GM23338 (cell line): ENCODE results near the gene HIVEP1. TPM values are rescaled to one million over a fixed set of nuclear protein-coding genes. Genes with fewer than 3 reads are reported as not detected.

ENCODE experiments used
- ATAC-seq: fragments of 200-7000 bp; cut with Tn5 transposase; 3 replicates; pipeline ENCODE4 v1.9.1; 2020
- DNase-seq: peaks from one replicate; pipeline ENCODE4 v3.0.0-alpha.2; 2015; ENCODE audit warnings: low spot score
- H2AFZ ChIP-seq: fragments of 200-600 bp; sonication (generic); 2 replicates; pipeline ENCODE4 v1.8.0; 2016; ENCODE audit warnings: antibody characterized with exemption, mild to moderate bottlenecking, moderate library complexity
- H3F3A ChIP-seq: fragments of 200-600 bp; sonication (generic); replicated peaks from 2 replicates; pipeline ENCODE4 v1.8.0; 2017; ENCODE audit warnings: antibody characterized with exemption, mixed run types, low read depth
- H3K27ac ChIP-seq: fragments of 200-600 bp; sonication (generic); 2 replicates; pipeline ENCODE4 v1.6.1; 2016; ENCODE audit warnings: low read depth
- H3K27me3 ChIP-seq: fragments of 200-600 bp; sonication (generic); 2 replicates; pipeline ENCODE4 v1.8.0; 2016; ENCODE audit warnings: mild to moderate bottlenecking, mixed run types, moderate library complexity; ENCODE audit not compliant: insufficient read depth
- H3K36me3 ChIP-seq: fragments of 200-600 bp; sonication (generic); 2 replicates; pipeline ENCODE4 v1.8.0; 2016; ENCODE audit warnings: mild to moderate bottlenecking; ENCODE audit not compliant: insufficient read depth
- H3K4me1 ChIP-seq: fragments of 200-600 bp; sonication (generic); 2 replicates; pipeline ENCODE4 v1.8.0; 2016; ENCODE audit warnings: mild to moderate bottlenecking, moderate library complexity; ENCODE audit not compliant: insufficient read depth
- H3K4me2 ChIP-seq: fragments of 200-600 bp; sonication (generic); 2 replicates; pipeline ENCODE4 v1.7.1; 2017; ENCODE audit warnings: mixed run types
- H3K4me3 ChIP-seq: fragments of 200-600 bp; sonication (generic); 2 replicates; pipeline ENCODE4 v1.6.1; 2016; ENCODE audit warnings: mixed run types
- H3K79me2 ChIP-seq: fragments of 200-600 bp; sonication (generic); replicated peaks from 2 replicates; pipeline ENCODE4 v1.8.0; 2017; ENCODE audit warnings: mild to moderate bottlenecking; ENCODE audit not compliant: insufficient read depth
- H3K9me2 ChIP-seq: fragments of 200-600 bp; sonication (generic); 2 replicates; pipeline ENCODE4 v1.8.0; 2017; ENCODE audit not compliant: insufficient read depth
- H4K20me1 ChIP-seq: fragments of 200-600 bp; sonication (generic); replicated peaks from 2 replicates; pipeline ENCODE4 v1.8.0; 2017; ENCODE audit warnings: mild to moderate bottlenecking; ENCODE audit not compliant: insufficient read depth
- H3K27ac Mint-ChIP-seq: 2 replicates; pipeline ENCODE4 v1.8.0; 2020; ENCODE audit warnings: inconsistent platforms, mild to moderate bottlenecking, moderate library complexity, mixed read lengths
- H3K27me3 Mint-ChIP-seq: 3 replicates; pipeline ENCODE4 v1.8.0; 2022; ENCODE audit warnings: low read depth, mild to moderate bottlenecking, moderate library complexity, mixed read lengths, inconsistent platforms; ENCODE audit not compliant: insufficient read depth, poor library complexity
- H3K36me3 Mint-ChIP-seq: 3 replicates; pipeline ENCODE4 v1.8.0; 2021; ENCODE audit warnings: low read depth, mild to moderate bottlenecking, inconsistent platforms, moderate library complexity, mixed read lengths
- H3K4me1 Mint-ChIP-seq: 3 replicates; pipeline ENCODE4 v1.8.0; 2020; ENCODE audit warnings: mild to moderate bottlenecking, inconsistent platforms, mixed read lengths
- H3K4me3 Mint-ChIP-seq: 3 replicates; pipeline ENCODE4 v1.8.0; 2021; ENCODE audit warnings: moderate library complexity, mild to moderate bottlenecking, inconsistent platforms, mixed read lengths
- H3K9me3 Mint-ChIP-seq: 3 replicates; pipeline ENCODE4 v1.8.0; 2020; ENCODE audit warnings: moderate library complexity, mild to moderate bottlenecking, inconsistent platforms, mixed read lengths
- CTCF ChIP-seq, 2 experiments: fragments of 200-600 bp in 1 of 2; sonication (generic) in 1 of 2; conservative IDR thresholded peaks; 2 replicates each; pipeline versions ENCODE4 v1.5.1 to v1.6.1; 2016 to 2017; ENCODE audit warnings: antibody characterized with exemption in 2 of 2, low read depth in 2 of 2, mild to moderate bottlenecking in 2 of 2, moderate library complexity in 1 of 2
- EZH2 ChIP-seq: fragments of 200-600 bp; sonication (generic); IDR thresholded peaks from one replicate; pipeline ENCODE4 v1.8.0; 2017; ENCODE audit warnings: antibody characterized with exemption, mild to moderate bottlenecking, low read depth; ENCODE audit not compliant: unreplicated experiment
- EZH2phosphoT487 ChIP-seq: fragments of 200-600 bp; sonication (generic); IDR thresholded peaks from one replicate; pipeline ENCODE4 v1.8.1; 2018; ENCODE audit warnings: antibody characterized with exemption; ENCODE audit not compliant: unreplicated experiment
- JUNB ChIP-seq: IDR thresholded peaks from one replicate; pipeline ENCODE4 v1.6.1; 2016; ENCODE audit warnings: antibody characterized with exemption; ENCODE audit not compliant: unreplicated experiment
- NANOG ChIP-seq: IDR thresholded peaks from 2 replicates; pipeline ENCODE4 v1.6.1; 2016; ENCODE audit warnings: antibody characterized with exemption, borderline replicate concordance
- POLR2AphosphoS5 ChIP-seq: IDR thresholded peaks from 2 replicates; pipeline ENCODE4 v1.6.1; 2016; ENCODE audit warnings: antibody characterized with exemption, low read depth
- REST ChIP-seq: IDR thresholded peaks from one replicate; pipeline ENCODE4 v1.6.1; 2018; ENCODE audit warnings: antibody characterized with exemption; ENCODE audit not compliant: unreplicated experiment
- STAT1 ChIP-seq: IDR thresholded peaks from one replicate; pipeline ENCODE4 v1.6.1; 2016; ENCODE audit warnings: antibody characterized with exemption; ENCODE audit not compliant: unreplicated experiment
- ZNF114 ChIP-seq: fragments of 250-450 bp; sonication (Bioruptor Pico); IDR thresholded peaks from 2 replicates; pipeline ENCODE4 v1.5.0; 2020; ENCODE audit warnings: mild to moderate bottlenecking, moderate library complexity
- polyA plus RNA-seq: library from polyadenylated mRNA; unstranded; fragments of >200 nt; fragmentation: Nextera tagmentation; extraction: Ambion mirVana; gene quantifications from 2 replicates; pipeline ENCODE4 v1.2.1, GENCODE V29; 2016
- total RNA-seq: library from RNA; depleted of rRNA; stranded (reverse); fragments of >200 nt; shearing (Covaris generic); gene quantifications from 2 replicates; pipeline ENCODE4 v1.2.3, GENCODE V29; 2014
- TF ChIP-seq, protein P1 (sequence below): IDR thresholded peaks from 2 replicates; pipeline ENCODE4 v1.6.1; 2016; ENCODE audit warnings: antibody characterized with exemption

HIVEP1 gene
- total and polyA plus RNA-seq, 2 experiments from 2014 or later: 10.1 to 21.7 TPM

DNA sequence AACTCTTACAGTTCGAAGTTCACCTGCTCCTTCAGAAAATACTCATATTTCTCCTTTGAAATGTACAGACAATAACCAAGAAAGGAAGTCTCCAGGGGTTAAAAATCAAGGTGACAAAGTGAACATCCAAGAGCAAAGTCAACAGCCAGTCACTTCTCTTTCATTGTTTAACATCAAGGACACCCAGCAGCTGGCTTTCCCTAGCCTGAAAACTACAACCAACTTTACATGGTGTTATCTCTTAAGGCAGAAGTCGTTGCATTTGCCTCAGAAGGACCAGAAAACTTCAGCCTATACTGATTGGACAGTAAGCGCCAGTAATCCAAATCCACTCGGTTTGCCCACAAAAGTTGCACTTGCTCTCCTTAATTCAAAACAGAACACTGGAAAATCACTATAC is 113.3 kb downstream of the HIVEP1 start (continued):
- TF ChIP-seq NANOG: no peak
- TF ChIP-seq EZH2: no peak
- TF ChIP-seq POLR2AphosphoS5: no peak
- no peak for TF ChIP-seq EZH2phosphoT487
- TF ChIP-seq CTCF (conservative IDR thresholded peaks at IDR 0.05; ENCODE audit: low read depth in 2 of 2): no peak
- TF ChIP-seq REST: no peak

GRCh38 chr6:12126051-12126450 is 113.9 kb downstream of the HIVEP1 start:
- no peaks in the 10 kb centered on the region for H3K27me3 Mint-ChIP-seq
- Histone ChIP-seq H3K27ac (no peak overlapping the region), H3K9me2 (no peaks in the 10 kb centered on the region), H3K4me1 (no peaks in the 10 kb centered on the region), H3K79me2 (no peaks in the 10 kb centered on the region; the same call in 1 of the 2 replicates), H2AFZ (no peak overlapping the region), H3K4me2 (no peak overlapping the region), H4K20me1 (no peaks in the 10 kb centered on the region), H3F3A (no peaks in the 10 kb centered on the region), H3K4me3 (no peak overlapping the region), H3K27me3 (no peaks in the 10 kb centered on the region), H3K36me3 (peaks cover 3% of the 10 kb centered on the region)
- no peaks in the 10 kb centered on the region for H3K9me3 Mint-ChIP-seq
- H3K27ac Mint-ChIP-seq: no peak overlapping the region
- peaks cover 39% of the 10 kb centered on the region for H3K36me3 Mint-ChIP-seq
- H3K4me1 Mint-ChIP-seq: no peaks in the 10 kb centered on the region
- ATAC-seq: no peak
- DNase-seq: no peak
- no peak overlapping the region for H3K4me3 Mint-ChIP-seq
- TF ChIP-seq REST (no peak), STAT1 (no peak), ZNF114 (CRISPR knock-in tag) (no peak), EZH2 (no peak), NANOG (no peak), JUNB (no peak), EZH2phosphoT487 (no peak), CTCF (conservative IDR thresholded peaks at IDR 0.05; ENCODE audit: low read depth in 2 of 2) (no peak)
- TF ChIP-seq, protein P1, sequence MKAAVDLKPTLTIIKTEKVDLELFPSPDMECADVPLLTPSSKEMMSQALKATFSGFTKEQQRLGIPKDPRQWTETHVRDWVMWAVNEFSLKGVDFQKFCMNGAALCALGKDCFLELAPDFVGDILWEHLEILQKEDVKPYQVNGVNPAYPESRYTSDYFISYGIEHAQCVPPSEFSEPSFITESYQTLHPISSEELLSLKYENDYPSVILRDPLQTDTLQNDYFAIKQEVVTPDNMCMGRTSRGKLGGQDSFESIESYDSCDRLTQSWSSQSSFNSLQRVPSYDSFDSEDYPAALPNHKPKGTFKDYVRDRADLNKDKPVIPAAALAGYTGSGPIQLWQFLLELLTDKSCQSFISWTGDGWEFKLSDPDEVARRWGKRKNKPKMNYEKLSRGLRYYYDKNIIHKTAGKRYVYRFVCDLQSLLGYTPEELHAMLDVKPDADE: no peak
